Activated CD4-positive, alpha-beta memory T cell treated with anti-CD3 and anti-CD28 coated beads, Interleukin-2, amount 10 ng/mL, durations not matched to agents 7 days and 5 days (primary cell): Measurements from ENCODE around the gene RIMS4. TPM values are rescaled to one million over a fixed set of nuclear protein-coding genes. Genes with fewer than 3 reads are reported as not detected.
A peak's percentile ranks its signal among the peaks of the same experiment; 100 is the strongest.

Source experiments
- CTCF ChIA-PET: fragments of 350-600 bp; sonication (Branson Sonifier 250); formaldehyde crosslinking; loops from one replicate; lab custom pipeline; 2021; ENCODE audit warnings: antibody characterized with exemption, inconsistent platforms; lab: Charles Lee
- POLR2A ChIA-PET: fragments of 350-600 bp; sonication (Branson Sonifier 250); formaldehyde crosslinking; loops from one replicate; lab custom pipeline; 2021; ENCODE audit warnings: antibody characterized with exemption; lab: Charles Lee
- DNase-seq: peaks from one replicate; pipeline ENCODE4 v3.0.0-alpha.2; 2020
- H3K27ac Mint-ChIP-seq: one replicate; pipeline ENCODE4 v1.8.0; 2021; ENCODE audit warnings: mild to moderate bottlenecking, mixed read lengths
- H3K27me3 Mint-ChIP-seq: one replicate; pipeline ENCODE4 v1.8.0; 2021; ENCODE audit warnings: mixed read lengths
- H3K36me3 Mint-ChIP-seq: one replicate; pipeline ENCODE4 v1.8.0; 2021; ENCODE audit warnings: low read depth, mixed read lengths
- H3K4me1 Mint-ChIP-seq: one replicate; pipeline ENCODE4 v1.8.0; 2021; ENCODE audit warnings: mixed read lengths
- H3K4me3 Mint-ChIP-seq: one replicate; pipeline ENCODE4 v1.8.0; 2021; ENCODE audit warnings: mild to moderate bottlenecking, mixed read lengths
- H3K9me3 Mint-ChIP-seq: one replicate; pipeline ENCODE4 v1.8.0; 2021; ENCODE audit warnings: mixed read lengths
- total RNA-seq, 2 experiments: library from RNA; stranded (reverse); gene quantifications; one replicate each; pipeline ENCODE4 v1.2.3, GENCODE V29; 2021

The RIMS4 gene
- total RNA-seq, 2 experiments from 2014 or later, result not detected

GRCh38 chr20:44781791-44782190 is 28.6 kb downstream of the RIMS4 start:
- POLR2A ChIA-PET, result no interaction called here
- no peak overlapping the region for H3K27ac Mint-ChIP-seq
- H3K36me3 Mint-ChIP-seq, result no peaks in the 10 kb centered on the region
- H3K27me3 Mint-ChIP-seq, result peaks cover 14% of the 10 kb centered on the region
- no peak overlapping the region for H3K4me3 Mint-ChIP-seq
- no peak for DNase-seq
- H3K9me3 Mint-ChIP-seq, result no peaks in the 10 kb centered on the region
- no peaks in the 10 kb centered on the region for H3K4me1 Mint-ChIP-seq
- CTCF ChIA-PET, result no interaction called here

GRCh38 chr20:44781118-44781517 is 29.2 kb downstream of the RIMS4 start:
- peaks cover 17% of the 10 kb centered on the region for H3K27me3 Mint-ChIP-seq
- H3K27ac Mint-ChIP-seq, result no peak overlapping the region
- DNase-seq, result no peak
- no peaks in the 10 kb centered on the region for H3K9me3 Mint-ChIP-seq
- H3K36me3 Mint-ChIP-seq, result no peaks in the 10 kb centered on the region
- ChIA-PET CTCF (no interaction called here), POLR2A (no interaction called here)
- H3K4me3 Mint-ChIP-seq, result no peak overlapping the region
- H3K4me1 Mint-ChIP-seq, result no peaks in the 10 kb centered on the region

- no peaks in the 10 kb centered on the region for H3K36me3 Mint-ChIP-seq
- no peaks in the 10 kb centered on the region for H3K4me1 Mint-ChIP-seq
- ChIA-PET CTCF (no interaction called here), POLR2A (no interaction called here)
- DNase-seq, result peak; percentile 53
- peaks cover 17% of the 10 kb centered on the region for H3K27me3 Mint-ChIP-seq
- no peak overlapping the region for H3K4me3 Mint-ChIP-seq
- no peak overlapping the region for H3K27ac Mint-ChIP-seq
- no peaks in the 10 kb centered on the region for H3K9me3 Mint-ChIP-seq
These were observed 30.1 kb downstream of the RIMS4 start for GRCh38 chr20:44780226-44780625.

- no peak overlapping the region for H3K27ac Mint-ChIP-seq
- H3K9me3 Mint-ChIP-seq, result no peaks in the 10 kb centered on the region
- H3K4me3 Mint-ChIP-seq, result no peak overlapping the region
- POLR2A ChIA-PET, result no interaction called here
- no peaks in the 10 kb centered on the region for H3K36me3 Mint-ChIP-seq
- CTCF ChIA-PET, result interaction anchor here (0.6 to 1.2 kb wide), 3 partner anchors 26 to 54 kb away, joined by 3 to 4 read pairs (median 3); no protein-coding TSS in a partner anchor
- H3K27me3 Mint-ChIP-seq, result peaks cover 13% of the 10 kb centered on the region
- no peak for DNase-seq
- H3K4me1 Mint-ChIP-seq, result no peaks in the 10 kb centered on the region
These were observed 33.4 kb downstream of the RIMS4 start for GRCh38 chr20:44776980-44777379.

GRCh38 chr20:44773070-44773829 is 37.1 kb downstream of the RIMS4 start:
- no peak for DNase-seq
- H3K9me3 Mint-ChIP-seq, result no peaks in the 10 kb centered on the region
- POLR2A ChIA-PET, result no interaction called here
- H3K27ac Mint-ChIP-seq, result no peak overlapping the region
- H3K4me1 Mint-ChIP-seq, result no peaks in the 10 kb centered on the region
- peaks cover 15% of the 10 kb centered on the region for H3K27me3 Mint-ChIP-seq
- H3K36me3 Mint-ChIP-seq, result no peaks in the 10 kb centered on the region
- no peak overlapping the region for H3K4me3 Mint-ChIP-seq
- CTCF ChIA-PET, result no interaction called here

GRCh38 chr20:44772636-44773035 is 37.7 kb downstream of the RIMS4 start:
- no peak overlapping the region for H3K27ac Mint-ChIP-seq
- POLR2A ChIA-PET, result no interaction called here
- no peaks in the 10 kb centered on the region for H3K9me3 Mint-ChIP-seq

GRCh38 chr20:44771172-44771535 is 39.2 kb downstream of the RIMS4 start:
- ChIA-PET POLR2A (no interaction called here), CTCF (no interaction called here)
- Mint-ChIP-seq H3K27ac (no peak overlapping the region), H3K27me3 (peaks cover 15% of the 10 kb centered on the region), H3K4me1 (no peaks in the 10 kb centered on the region), H3K4me3 (no peak overlapping the region), H3K36me3 (no peaks in the 10 kb centered on the region), H3K9me3 (no peaks in the 10 kb centered on the region)
- DNase-seq, result no peak

More at GRCh38 chr20:44772636-44773035, 37.7 kb downstream of the RIMS4 start:
- Mint-ChIP-seq H3K36me3 (no peaks in the 10 kb centered on the region), H3K27me3 (peaks cover 15% of the 10 kb centered on the region), H3K4me3 (no peak overlapping the region), H3K4me1 (no peaks in the 10 kb centered on the region)
- CTCF ChIA-PET, result no interaction called here
- DNase-seq, result no peak

GRCh38 chr20:44770484-44771171 is 39.7 kb downstream of the RIMS4 start:
- peaks cover 18% of the 10 kb centered on the region for H3K27me3 Mint-ChIP-seq
- no peak overlapping the region for H3K4me3 Mint-ChIP-seq
- CTCF ChIA-PET, result no interaction called here
- no peaks in the 10 kb centered on the region for H3K9me3 Mint-ChIP-seq
- H3K4me1 Mint-ChIP-seq, result no peaks in the 10 kb centered on the region
- POLR2A ChIA-PET, result no interaction called here
- no peak for DNase-seq
- H3K36me3 Mint-ChIP-seq, result no peaks in the 10 kb centered on the region
- no peak overlapping the region for H3K27ac Mint-ChIP-seq

- Mint-ChIP-seq H3K27me3 (peaks cover 20% of the 10 kb centered on the region), H3K9me3 (no peaks in the 10 kb centered on the region), H3K4me1 (no peaks in the 10 kb centered on the region), H3K4me3 (no peak overlapping the region), H3K27ac (no peak overlapping the region), H3K36me3 (no peaks in the 10 kb centered on the region)
- ChIA-PET POLR2A (no interaction called here), CTCF (no interaction called here)
- DNase-seq, result no peak
These were observed 40.9 kb downstream of the RIMS4 start for GRCh38 chr20:44769481-44769863.

GRCh38 chr20:44768854-44769480 is 41.4 kb downstream of the RIMS4 start:
- no peak for DNase-seq
- POLR2A ChIA-PET, result no interaction called here

GRCh38 chr20:44768256-44768655 is 42.1 kb downstream of the RIMS4 start:
- DNase-seq, result no peak
- Mint-ChIP-seq H3K36me3 (no peaks in the 10 kb centered on the region), H3K4me1 (no peaks in the 10 kb centered on the region), H3K9me3 (no peaks in the 10 kb centered on the region), H3K4me3 (no peak overlapping the region), H3K27ac (no peak overlapping the region), H3K27me3 (peaks cover 25% of the 10 kb centered on the region)
- POLR2A ChIA-PET, result no interaction called here
- CTCF ChIA-PET, result interaction anchor here (0.8 kb wide), 1 partner anchor 98 kb away, joined by 3 read pairs; no protein-coding TSS in a partner anchor

More at GRCh38 chr20:44768854-44769480, 41.4 kb downstream of the RIMS4 start:
- H3K9me3 Mint-ChIP-seq, result no peaks in the 10 kb centered on the region
- H3K27ac Mint-ChIP-seq, result no peak overlapping the region
- no peak overlapping the region for H3K4me3 Mint-ChIP-seq
- no peaks in the 10 kb centered on the region for H3K4me1 Mint-ChIP-seq
- peaks cover 25% of the 10 kb centered on the region for H3K27me3 Mint-ChIP-seq
- CTCF ChIA-PET, result no interaction called here
- H3K36me3 Mint-ChIP-seq, result no peaks in the 10 kb centered on the region

GRCh38 chr20:44765701-44766347 is 44.5 kb downstream of the RIMS4 start:
- POLR2A ChIA-PET, result no interaction called here
- no peaks in the 10 kb centered on the region for H3K4me1 Mint-ChIP-seq
- DNase-seq, result no peak
- no peak overlapping the region for H3K4me3 Mint-ChIP-seq
- peaks cover 19% of the 10 kb centered on the region for H3K27me3 Mint-ChIP-seq
- H3K27ac Mint-ChIP-seq, result no peak overlapping the region
- H3K36me3 Mint-ChIP-seq, result no peaks in the 10 kb centered on the region
- no peaks in the 10 kb centered on the region for H3K9me3 Mint-ChIP-seq
- CTCF ChIA-PET, result no interaction called here

- Mint-ChIP-seq H3K27ac (no peak overlapping the region), H3K27me3 (peaks cover 18% of the 10 kb centered on the region), H3K9me3 (no peaks in the 10 kb centered on the region), H3K4me3 (no peak overlapping the region), H3K36me3 (no peaks in the 10 kb centered on the region), H3K4me1 (no peaks in the 10 kb centered on the region)
- DNase-seq, result no peak
- ChIA-PET POLR2A (no interaction called here), CTCF (no interaction called here)
These were observed 45.3 kb downstream of the RIMS4 start for GRCh38 chr20:44765091-44765490.
